Cardiac septum (tissue), 1 donor: ENCODE data around the gene ZIC5. TPM values are rescaled to one million over a fixed set of nuclear protein-coding genes. Genes with fewer than 3 reads are reported as not detected.

ENCODE experiments used
- total RNA-seq: library from RNA; stranded (reverse); fragmentation: NEBNext Ultra II Directional; extraction: Animal tissue kit (Norgen Biotek cat#: 25700); gene quantifications from one replicate; pipeline ENCODE4 v1.2.1, GENCODE V29; 2021
- donor health status: DM: no; HTN: no; CAD: no.

Gene ZIC5
- total RNA-seq, 1 donor from 2014 or later, result 0.05 TPM

Other genes starting within 250 kb of the ZIC5 start
- not detected for gene ZIC2, start 10.0 kb upstream of the ZIC5 start, total RNA-seq
- 51.2 TPM for gene PCCA, start 117.3 kb upstream of the ZIC5 start, total RNA-seq